ENCODE results near the gene CACNA1I. TPM values are rescaled to one million over a fixed set of nuclear protein-coding genes. Genes with fewer than 3 reads are reported as not detected.

CACNA1I gene
- total RNA-seq, 1 donor from 2014 or later, result 0.07 TPM

GRCh38 chr22:39567135-39567946 lies 3.2 kb upstream of the CACNA1I start:
- Mint-ChIP-seq H3K4me1 (no peaks in the 10 kb centered on the region), H3K4me3 (no peak overlapping the region), H3K9me3 (peaks cover 7% of the 10 kb centered on the region), H3K27me3 (ENCODE audit: low read depth) (no peaks in the 10 kb centered on the region), H3K36me3 (ENCODE audit: low read depth) (no peaks in the 10 kb centered on the region), H3K27ac (ENCODE audit: unreplicated experiment) (no peak overlapping the region)
- TF ChIP-seq CTCF (conservative IDR thresholded peaks at IDR 0.05), result no peak
- no peak for DNase-seq (ENCODE audit: low read depth, low spot score)

- no peak overlapping the region for H3K27ac Mint-ChIP-seq (ENCODE audit: unreplicated experiment)
- H3K4me3 Mint-ChIP-seq, result no peak overlapping the region
- TF ChIP-seq CTCF (conservative IDR thresholded peaks at IDR 0.05), result no peak
Measured at GRCh38 chr22:39568278-39568981, 2.1 kb upstream of the CACNA1I start.

GRCh38 chr22:39569066-39569465 lies 1.5 kb upstream of the CACNA1I start:
- no peak overlapping the region for H3K4me3 Mint-ChIP-seq
- H3K9me3 Mint-ChIP-seq, result peaks cover 7% of the 10 kb centered on the region
- no peak for DNase-seq (ENCODE audit: low read depth, low spot score)
- no peaks in the 10 kb centered on the region for H3K36me3 Mint-ChIP-seq (ENCODE audit: low read depth)
- no peak for TF ChIP-seq CTCF (conservative IDR thresholded peaks at IDR 0.05)
- H3K27ac Mint-ChIP-seq (ENCODE audit: unreplicated experiment), result no peak overlapping the region
- H3K4me1 Mint-ChIP-seq, result no peaks in the 10 kb centered on the region
- H3K27me3 Mint-ChIP-seq (ENCODE audit: low read depth), result no peaks in the 10 kb centered on the region

More at GRCh38 chr22:39568278-39568981, 2.1 kb upstream of the CACNA1I start:
- Mint-ChIP-seq H3K4me1 (no peaks in the 10 kb centered on the region), H3K27me3 (ENCODE audit: low read depth) (no peaks in the 10 kb centered on the region), H3K9me3 (peaks cover 7% of the 10 kb centered on the region), H3K36me3 (ENCODE audit: low read depth) (no peaks in the 10 kb centered on the region)
- no peak for DNase-seq (ENCODE audit: low read depth, low spot score)

- H3K27me3 Mint-ChIP-seq (ENCODE audit: low read depth), result no peaks in the 10 kb centered on the region
- no peak overlapping the region for H3K27ac Mint-ChIP-seq (ENCODE audit: unreplicated experiment)
- peaks cover 7% of the 10 kb centered on the region for H3K9me3 Mint-ChIP-seq
- H3K36me3 Mint-ChIP-seq (ENCODE audit: low read depth), result no peaks in the 10 kb centered on the region
- H3K4me3 Mint-ChIP-seq, result no peak overlapping the region
- TF ChIP-seq CTCF (conservative IDR thresholded peaks at IDR 0.05), result no peak
- no peaks in the 10 kb centered on the region for H3K4me1 Mint-ChIP-seq
- no peak for DNase-seq (ENCODE audit: low read depth, low spot score)
Measured at GRCh38 chr22:39570226-39570625, 327 bp upstream of the CACNA1I start.

GRCh38 chr22:39571538-39571937 lies 985 bp downstream of the CACNA1I start:
- Mint-ChIP-seq H3K27me3 (ENCODE audit: low read depth) (no peaks in the 10 kb centered on the region), H3K4me3 (no peak overlapping the region), H3K36me3 (ENCODE audit: low read depth) (no peaks in the 10 kb centered on the region), H3K9me3 (no peaks in the 10 kb centered on the region), H3K27ac (ENCODE audit: unreplicated experiment) (no peak overlapping the region), H3K4me1 (no peaks in the 10 kb centered on the region)
- DNase-seq (ENCODE audit: low read depth, low spot score), result no peak
- TF ChIP-seq CTCF (conservative IDR thresholded peaks at IDR 0.05), result no peak
